ENCODE results near the gene NPLOC4.

NPLOC4 gene

GRCh38 chr17:81528651-81529436, 108.1 kb downstream of the NPLOC4 start:
- no peak for TF ChIP-seq CTCF (IDR thresholded peaks at IDR 0.05)
- H3K4me1 ChIP-seq: peaks cover 7% of the 10 kb centered on the region
- no peaks in the 10 kb centered on the region for H3K36me3 ChIP-seq (ENCODE audit: control insufficient read depth, insufficient read depth, low read length)
- H3K9me3 ChIP-seq (ENCODE audit: control insufficient read depth, low read length): no peaks in the 10 kb centered on the region
- H3K79me2 ChIP-seq: no peaks in the 10 kb centered on the region
- H3K27me3 ChIP-seq (ENCODE audit: control insufficient read depth, insufficient read depth, low read length): no peaks in the 10 kb centered on the region
- no peak overlapping the region for H3K4me2 ChIP-seq (ENCODE audit: low read length)
- no peak overlapping the region for H3K4me3 ChIP-seq (ENCODE audit: low read depth, low read length)
- no peak overlapping the region for H3K9ac ChIP-seq
- H2AFZ ChIP-seq: no peak overlapping the region
- no peak overlapping the region for H3K27ac ChIP-seq

GRCh38 chr17:81528384-81528650, 108.6 kb downstream of the NPLOC4 start:
- Histone ChIP-seq H3K27ac (no peak overlapping the region), H3K27me3 (ENCODE audit: control insufficient read depth, insufficient read depth, low read length) (no peaks in the 10 kb centered on the region), H3K4me1 (peaks cover 7% of the 10 kb centered on the region), H3K9me3 (ENCODE audit: control insufficient read depth, low read length) (no peaks in the 10 kb centered on the region), H3K4me3 (ENCODE audit: low read depth, low read length) (no peak overlapping the region), H3K79me2 (no peaks in the 10 kb centered on the region), H3K4me2 (ENCODE audit: low read length) (no peak overlapping the region), H3K9ac (no peak overlapping the region), H3K36me3 (ENCODE audit: control insufficient read depth, insufficient read depth, low read length) (no peaks in the 10 kb centered on the region), H2AFZ (no peak overlapping the region)
- TF ChIP-seq CTCF (IDR thresholded peaks at IDR 0.05): no peak

- H3K4me3 ChIP-seq (ENCODE audit: low read depth, low read length): no peak within 1 kb of the TSS
- no peak within 1 kb of the TSS for H3K9ac ChIP-seq
- H3K4me2 ChIP-seq (ENCODE audit: low read length): no peak within 1 kb of the TSS
- peak within 1 kb of the TSS; percentile 66 for H2AFZ ChIP-seq
- H3K9me3 ChIP-seq (ENCODE audit: control insufficient read depth, low read length): no peaks in the 10 kb centered on the region
- TF ChIP-seq CTCF (IDR thresholded peaks at IDR 0.05): no peak
- peak within 1 kb of the TSS; percentile 27 for H3K27ac ChIP-seq
- H3K36me3 ChIP-seq (ENCODE audit: control insufficient read depth, insufficient read depth, low read length): no peaks in the 10 kb centered on the region
- peaks cover 7% of the 10 kb centered on the region for H3K4me1 ChIP-seq
- no peaks in the 10 kb centered on the region for H3K79me2 ChIP-seq
- no peaks in the 10 kb centered on the region for H3K27me3 ChIP-seq (ENCODE audit: control insufficient read depth, insufficient read depth, low read length)
Measured at GRCh38 chr17:81527591-81528383, 109.1 kb downstream of the NPLOC4 start, which contains the start of gene FSCN2. Gene FSCN2 (plus strand): TSS chr17:81528377. CDS start chr17:81528532, 155 bp downstream.

- no peak overlapping the region for H3K4me2 ChIP-seq (ENCODE audit: low read length)
- no peaks in the 10 kb centered on the region for H3K36me3 ChIP-seq (ENCODE audit: control insufficient read depth, insufficient read depth, low read length)
Measured at GRCh38 chr17:81526662-81527571, 110.0 kb downstream of the NPLOC4 start.

More at GRCh38 chr17:81526662-81527571, 110.0 kb downstream of the NPLOC4 start:
- Histone ChIP-seq H3K79me2 (peaks cover 3% of the 10 kb centered on the region), H3K4me1 (peaks cover 7% of the 10 kb centered on the region), H3K4me3 (ENCODE audit: low read depth, low read length) (no peak overlapping the region), H3K9me3 (ENCODE audit: control insufficient read depth, low read length) (no peaks in the 10 kb centered on the region), H3K27ac (peak overlapping the region; percentile 27), H2AFZ (peak overlapping the region; percentile 66), H3K9ac (no peak overlapping the region), H3K27me3 (ENCODE audit: control insufficient read depth, insufficient read depth, low read length) (no peaks in the 10 kb centered on the region)
- no peak for TF ChIP-seq CTCF (IDR thresholded peaks at IDR 0.05)
